GM18502 (cell line): ENCODE data around the gene ZNF675.
A peak's percentile ranks its signal among the peaks of the same experiment; 100 is the strongest.
"Not testable (repeated sequence)": the region's sequence is repeated elsewhere in the genome, so short reads cannot be mapped to it uniquely, and the experiment has no call there.

Experiments
- ATAC-seq: cut with Tn5 transposase; IDR thresholded peaks from one replicate; pipeline ENCODE4 v1.9.1; 2021; ENCODE audit warnings: mild to moderate bottlenecking; ENCODE audit not compliant: unreplicated experiment, poor library complexity

Gene ZNF675

GRCh38 chr19:23686621-23687423, at the start of gene ZNF675:
TSS of gene ZNF675 (minus strand) at chr19:23687212. CDS start at chr19:23687033, 179 bp downstream.
- peak; percentile 99 for ATAC-seq

GRCh38 chr19:23730729-23731465, 43.9 kb upstream of the ZNF675 start:
- ATAC-seq = not testable (repeated sequence)

GRCh38 chr19:23724161-23724560, 37.1 kb upstream of the ZNF675 start:
- not testable (repeated sequence) for ATAC-seq

- no peak for ATAC-seq
Measured at GRCh38 chr19:23718802-23719201, 31.8 kb upstream of the ZNF675 start.

GRCh38 chr19:23716792-23717191, 29.8 kb upstream of the ZNF675 start:
- ATAC-seq = no peak

- no peak for ATAC-seq
Measured at GRCh38 chr19:23709347-23709746, 22.3 kb upstream of the ZNF675 start.

- ATAC-seq = no peak
Measured at GRCh38 chr19:23706657-23707056, 19.6 kb upstream of the ZNF675 start.

- no peak for ATAC-seq
Measured at GRCh38 chr19:23699521-23699860, 12.5 kb upstream of the ZNF675 start.

- no peak for ATAC-seq
Measured at GRCh38 chr19:23698711-23699520, 11.9 kb upstream of the ZNF675 start.

GRCh38 chr19:23692937-23693336, 5.9 kb upstream of the ZNF675 start:
- ATAC-seq = not testable (repeated sequence)

- no peak for ATAC-seq
Measured at GRCh38 chr19:23673132-23673531, 13.9 kb downstream of the ZNF675 start.

- not testable (repeated sequence) for ATAC-seq
Measured at GRCh38 chr19:23668606-23669005, 18.4 kb downstream of the ZNF675 start.

- no peak for ATAC-seq
Measured at GRCh38 chr19:23665651-23666410, 21.2 kb downstream of the ZNF675 start.

GRCh38 chr19:23649817-23650216, 37.2 kb downstream of the ZNF675 start:
- ATAC-seq = not testable (repeated sequence)
